ENCODE results near the gene INTS15.

DNA sequence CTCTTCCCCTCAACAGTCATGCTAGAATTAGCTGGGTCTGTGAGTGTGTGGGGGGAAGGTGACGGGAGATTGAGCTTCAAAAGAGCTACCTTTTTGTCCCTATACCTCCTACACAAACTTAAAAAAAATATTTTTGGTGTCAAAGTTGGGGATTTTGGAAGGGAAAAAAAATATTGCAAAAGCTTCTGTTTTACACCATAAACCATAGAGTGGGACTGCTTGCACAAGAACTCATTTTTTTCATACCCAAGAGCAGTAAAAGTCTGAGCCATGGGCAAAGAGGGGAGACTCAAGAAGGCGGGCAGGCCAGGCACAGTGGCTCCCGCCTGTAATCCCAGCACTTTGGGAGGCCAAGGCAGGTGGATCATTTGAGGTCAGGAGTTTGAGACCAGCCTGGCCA, 21.9 kb upstream of the INTS15 start:
- TF ChIP-seq, protein P1, sequence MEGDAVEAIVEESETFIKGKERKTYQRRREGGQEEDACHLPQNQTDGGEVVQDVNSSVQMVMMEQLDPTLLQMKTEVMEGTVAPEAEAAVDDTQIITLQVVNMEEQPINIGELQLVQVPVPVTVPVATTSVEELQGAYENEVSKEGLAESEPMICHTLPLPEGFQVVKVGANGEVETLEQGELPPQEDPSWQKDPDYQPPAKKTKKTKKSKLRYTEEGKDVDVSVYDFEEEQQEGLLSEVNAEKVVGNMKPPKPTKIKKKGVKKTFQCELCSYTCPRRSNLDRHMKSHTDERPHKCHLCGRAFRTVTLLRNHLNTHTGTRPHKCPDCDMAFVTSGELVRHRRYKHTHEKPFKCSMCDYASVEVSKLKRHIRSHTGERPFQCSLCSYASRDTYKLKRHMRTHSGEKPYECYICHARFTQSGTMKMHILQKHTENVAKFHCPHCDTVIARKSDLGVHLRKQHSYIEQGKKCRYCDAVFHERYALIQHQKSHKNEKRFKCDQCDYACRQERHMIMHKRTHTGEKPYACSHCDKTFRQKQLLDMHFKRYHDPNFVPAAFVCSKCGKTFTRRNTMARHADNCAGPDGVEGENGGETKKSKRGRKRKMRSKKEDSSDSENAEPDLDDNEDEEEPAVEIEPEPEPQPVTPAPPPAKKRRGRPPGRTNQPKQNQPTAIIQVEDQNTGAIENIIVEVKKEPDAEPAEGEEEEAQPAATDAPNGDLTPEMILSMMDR (conservative IDR thresholded peaks at IDR 0.05; ENCODE audit: low read length): no peak
- TF ChIP-seq EZH2phosphoT487 (IDR thresholded peaks at IDR 0.05; ENCODE audit: borderline replicate concordance, low read depth, low read length): no peak
